SU-DHL-6 (cell line): ENCODE measurements around the gene MAPT.

Experiments
- H2AFZ ChIP-seq: fragments of 200-600 bp; sonication (generic); 2 replicates; pipeline ENCODE4 v1.6.1; 2014; ENCODE audit warnings: low read depth, mild to moderate bottlenecking, moderate library complexity, mixed read lengths, antibody characterized with exemption, low read length; ENCODE audit not compliant: severe bottlenecking
- H3F3A ChIP-seq: fragments of 200-600 bp; shearing (Covaris generic); 2 replicates; pipeline ENCODE4 v1.6.0; 2016; ENCODE audit warnings: antibody characterized with exemption, mild to moderate bottlenecking; ENCODE audit not compliant: insufficient read depth
- H3K27ac ChIP-seq: fragments of 200-600 bp; sonication (generic); 2 replicates; pipeline ENCODE4 v1.5.1; 2016; ENCODE audit warnings: low read depth, mild to moderate bottlenecking, low read length, moderate library complexity, mixed read lengths
- H3K27me3 ChIP-seq: fragments of 200-600 bp; sonication (generic), shearing (Covaris generic); 2 replicates; pipeline ENCODE4 v1.6.0; 2014; ENCODE audit warnings: mild to moderate bottlenecking, low read length
- H3K36me3 ChIP-seq: fragments of 200-600 bp; sonication (generic); 2 replicates; pipeline ENCODE4 v1.6.1; 2014; ENCODE audit warnings: mild to moderate bottlenecking, low read length, mixed read lengths
- H3K4me2 ChIP-seq: fragments of 300-600, 200-600 bp; shearing (Covaris generic), sonication (generic); 2 replicates; pipeline ENCODE4 v1.6.0; 2014; ENCODE audit warnings: low read length, low read depth, mild to moderate bottlenecking; ENCODE audit not compliant: poor library complexity, severe bottlenecking
- H3K4me3 ChIP-seq: fragments of 200-600 bp; sonication (generic); 2 replicates; pipeline ENCODE4 v1.5.1; 2014; ENCODE audit warnings: antibody characterized with exemption, low read length, mild to moderate bottlenecking, mixed read lengths; ENCODE audit not compliant: insufficient read depth, poor library complexity, severe bottlenecking
- H3K79me2 ChIP-seq: fragments of 200-600 bp; sonication (generic); 2 replicates; pipeline ENCODE4 v1.6.1; 2014; ENCODE audit warnings: mild to moderate bottlenecking, low read length, moderate library complexity; ENCODE audit not compliant: insufficient read depth
- H3K9ac ChIP-seq: fragments of 200-600 bp; sonication (generic); 2 replicates; pipeline ENCODE4 v1.7.0; 2014; ENCODE audit warnings: mild to moderate bottlenecking, low read length
- H3K9me2 ChIP-seq: fragments of 200-600 bp; sonication (generic); replicated peaks from 2 replicates; pipeline ENCODE4 v1.6.1; 2014; ENCODE audit warnings: low read length; ENCODE audit not compliant: insufficient read depth
- H3K9me3 ChIP-seq: fragments of 200-600 bp; sonication (generic); 2 replicates; pipeline ENCODE4 v1.6.1; 2014; ENCODE audit warnings: low read length, mixed read lengths; ENCODE audit not compliant: insufficient read depth
- H4K20me1 ChIP-seq: fragments of 200-600 bp; sonication (generic); 2 replicates; pipeline ENCODE4 v1.6.1; 2014; ENCODE audit warnings: low read depth, mild to moderate bottlenecking, antibody characterized with exemption, low read length, moderate library complexity, mixed read lengths
- CTCF ChIP-seq: fragments of 200-600 bp; sonication (generic); IDR thresholded peaks from one replicate; pipeline ENCODE4 v1.5.1; 2017; ENCODE audit warnings: antibody characterized with exemption, mild to moderate bottlenecking, low read length, moderate library complexity; ENCODE audit not compliant: insufficient read depth, poor library complexity, severe bottlenecking
- EZH2phosphoT487 ChIP-seq: fragments of 200-600 bp; sonication (generic), shearing (Covaris generic); conservative IDR thresholded peaks from 2 replicates; pipeline ENCODE4 v1.6.1; 2018; ENCODE audit warnings: mild to moderate bottlenecking, antibody characterized with exemption, low read length, moderate library complexity, mixed read lengths

MAPT gene

GRCh38 chr17:46063241-46063640, 168.9 kb downstream of the MAPT start:
- H3K27me3 ChIP-seq: no peaks in the 10 kb centered on the region
- H3K27ac ChIP-seq: no peak overlapping the region
- peaks cover 3% of the 10 kb centered on the region; the same call in 1 of the 2 replicates for H3K79me2 ChIP-seq
- H2AFZ ChIP-seq: no peak overlapping the region
- no peak overlapping the region for H3K4me3 ChIP-seq
- H3K4me2 ChIP-seq: no peak overlapping the region
- no peak overlapping the region for H3K9ac ChIP-seq
- no peaks in the 10 kb centered on the region for H4K20me1 ChIP-seq
- H3K9me2 ChIP-seq: no peaks in the 10 kb centered on the region
- no peak for TF ChIP-seq CTCF
- TF ChIP-seq EZH2phosphoT487: no peak
- peaks cover 25% of the 10 kb centered on the region for H3K36me3 ChIP-seq
- no peaks in the 10 kb centered on the region for H3F3A ChIP-seq
- H3K9me3 ChIP-seq: no peaks in the 10 kb centered on the region

GRCh38 chr17:46064460-46064859, 170.1 kb downstream of the MAPT start:
- no peaks in the 10 kb centered on the region for H3K9me3 ChIP-seq
- no peak for TF ChIP-seq EZH2phosphoT487
- TF ChIP-seq CTCF: no peak
- no peak overlapping the region for H3K4me3 ChIP-seq
- no peak overlapping the region for H3K9ac ChIP-seq
- peaks cover 23% of the 10 kb centered on the region; the same call in 1 of the 2 replicates for H3K36me3 ChIP-seq
- H3K27ac ChIP-seq: no peak overlapping the region
- H2AFZ ChIP-seq: no peak overlapping the region
- H4K20me1 ChIP-seq: no peaks in the 10 kb centered on the region
- no peak overlapping the region for H3K4me2 ChIP-seq
- H3F3A ChIP-seq: no peaks in the 10 kb centered on the region
- peaks cover 3% of the 10 kb centered on the region; the same call in 1 of the 2 replicates for H3K79me2 ChIP-seq
- H3K27me3 ChIP-seq: no peaks in the 10 kb centered on the region
- H3K9me2 ChIP-seq: no peaks in the 10 kb centered on the region

DNA sequence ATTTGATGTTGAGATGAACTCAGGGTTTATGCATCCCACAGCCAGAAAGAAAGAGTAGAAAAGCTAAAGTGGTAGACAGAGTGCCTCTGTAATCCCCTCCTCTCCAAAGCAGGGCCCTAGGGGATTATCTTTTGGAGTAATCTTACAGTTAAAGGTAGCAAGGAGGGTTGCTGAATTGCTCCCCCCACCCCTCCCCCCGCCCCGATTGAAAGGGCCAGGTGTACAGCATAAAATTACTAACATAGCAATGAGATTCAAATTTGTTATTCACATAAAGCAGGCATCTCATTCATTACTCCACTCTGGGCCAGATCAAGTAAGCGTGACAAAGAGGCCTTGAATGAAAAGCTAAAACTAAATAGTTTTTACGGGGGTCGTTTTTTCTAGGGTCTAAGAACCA, 177.4 kb downstream of the MAPT start:
- no peak for TF ChIP-seq EZH2phosphoT487
- TF ChIP-seq CTCF: no peak
- Histone ChIP-seq H4K20me1 (no peaks in the 10 kb centered on the region), H3K4me3 (no peak overlapping the region), H3K9me3 (no peaks in the 10 kb centered on the region), H3K9me2 (no peaks in the 10 kb centered on the region), H2AFZ (no peak overlapping the region), H3K79me2 (peaks cover 11% of the 10 kb centered on the region; the same call in 1 of the 2 replicates), H3K27ac (no peak overlapping the region), H3F3A (no peaks in the 10 kb centered on the region; the same call in 1 of the 2 replicates), H3K4me2 (no peak overlapping the region), H3K9ac (no peak overlapping the region), H3K36me3 (peaks cover 3% of the 10 kb centered on the region; the same call in 1 of the 2 replicates), H3K27me3 (no peaks in the 10 kb centered on the region)
